ENCODE measurements around the gene CEP70. TPM values are rescaled to one million over a fixed set of nuclear protein-coding genes. Genes with fewer than 3 reads are reported as not detected.

CEP70 gene
- total RNA-seq, 4 donors from 2014 or later, result 11.4 to 43.3 (median 16.1) TPM

- Histone ChIP-seq H3K27me3 (peaks cover 0 to 3% (median 0%) of the 10 kb centered on the region in 4 donors), H3K9me3 (no peaks in the 10 kb centered on the region), H3K4me1 (peaks cover 0 to 4% (median 0%) of the 10 kb centered on the region in 3 donors), H3K36me3 (no peaks in the 10 kb centered on the region), H3K27ac (no peak overlapping the region), H3K4me3 (no peak overlapping the region)
- WGBS, 2 donors, result 91 to 95% methylated on average over 7 of the region's 7 CpGs
- intact Hi-C loops (cut with DNase I), result no loop called here
- no peak for DNase-seq
- TF ChIP-seq CTCF (IDR thresholded peaks at IDR 0.05) (no peak), POLR2A (IDR thresholded peaks at IDR 0.05) (no peak)
Measured at GRCh38 chr3:138450181-138450580, 143.9 kb downstream of the CEP70 start.

DNA sequence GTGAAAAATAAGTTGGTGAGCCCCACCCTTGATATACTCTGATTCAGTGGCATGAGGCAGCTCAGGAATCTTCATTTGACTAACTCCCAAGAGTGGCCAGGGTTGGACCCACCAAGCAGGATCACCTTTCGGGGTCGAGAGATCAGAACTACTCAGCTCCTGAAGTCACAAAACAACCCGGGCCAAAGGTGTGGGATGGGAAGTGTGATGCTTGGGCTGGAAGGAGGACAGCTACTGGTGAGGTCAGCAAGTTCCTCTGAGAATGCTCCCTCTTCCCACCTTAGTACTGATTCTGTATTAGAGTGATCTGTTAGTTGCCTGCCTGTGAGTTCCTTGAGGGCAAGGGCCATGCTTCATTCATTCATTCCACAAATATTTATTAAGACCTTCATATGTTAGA, 144.6 kb downstream of the CEP70 start:
- TF ChIP-seq POLR2A (IDR thresholded peaks at IDR 0.05) (no peak), CTCF (IDR thresholded peaks at IDR 0.05) (no peak)
- no peak overlapping the region for H3K4me3 ChIP-seq
- no peaks in the 10 kb centered on the region for H3K9me3 ChIP-seq
- peaks cover 0 to 4% (median 0%) of the 10 kb centered on the region in 3 donors for H3K4me1 ChIP-seq
- WGBS, 2 donors, result 73 to 93% methylated on average over 2 to 3 of the region's 3 CpGs
- H3K36me3 ChIP-seq, result no peaks in the 10 kb centered on the region
- no peaks in the 10 kb centered on the region for H3K27me3 ChIP-seq
- no peak overlapping the region for H3K27ac ChIP-seq
- no peak for DNase-seq
- intact Hi-C loops (cut with DNase I), result no loop called here

DNA sequence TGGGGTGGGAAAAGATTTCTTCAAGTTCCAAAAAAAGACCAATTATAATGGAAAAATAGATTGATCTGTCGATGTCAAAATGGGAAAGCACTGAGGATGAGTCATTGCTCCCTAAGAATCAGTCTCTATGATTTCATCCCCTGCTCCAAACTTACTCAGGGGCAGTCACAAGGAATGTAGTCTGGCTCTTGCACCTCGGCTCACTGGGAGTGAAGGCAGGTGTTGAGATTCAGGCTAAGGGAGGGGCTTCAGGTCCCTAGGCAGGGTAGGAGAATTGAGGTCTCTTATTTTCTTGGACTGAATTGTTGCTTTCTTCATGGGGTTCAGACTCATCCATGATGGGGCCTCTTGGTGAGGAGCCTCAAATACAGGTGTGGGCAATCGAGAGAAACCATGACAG, 145.4 kb downstream of the CEP70 start:
- 71 to 83% methylated on average over 3 of the region's 3 CpGs for WGBS, 2 donors
- H3K36me3 ChIP-seq, result no peaks in the 10 kb centered on the region

GRCh38 chr3:138445654-138446053, 148.4 kb downstream of the CEP70 start:
- TF ChIP-seq CTCF (IDR thresholded peaks at IDR 0.05) (no peak), POLR2A (IDR thresholded peaks at IDR 0.05) (no peak)
- Histone ChIP-seq H3K36me3 (no peaks in the 10 kb centered on the region), H3K4me1 (no peaks in the 10 kb centered on the region), H3K9me3 (no peaks in the 10 kb centered on the region), H3K27me3 (no peaks in the 10 kb centered on the region), H3K4me3 (no peak overlapping the region), H3K27ac (no peak overlapping the region)
- 94 to 96% methylated on average over 2 to 4 of the region's 4 CpGs for WGBS, 2 donors
- intact Hi-C loops (cut with DNase I), result no loop called here
- no peak for DNase-seq

More for the DNA sequence above, 145.4 kb downstream of the CEP70 start:
- Histone ChIP-seq H3K27ac (no peak overlapping the region), H3K27me3 (no peaks in the 10 kb centered on the region), H3K4me3 (no peak overlapping the region), H3K4me1 (peaks cover 0 to 4% (median 0%) of the 10 kb centered on the region in 3 donors), H3K9me3 (no peaks in the 10 kb centered on the region)
- TF ChIP-seq POLR2A (IDR thresholded peaks at IDR 0.05) (no peak), CTCF (IDR thresholded peaks at IDR 0.05) (no peak)
- no peak for DNase-seq
- intact Hi-C loops (cut with DNase I), result no loop called here

- H3K36me3 ChIP-seq, result no peaks in the 10 kb centered on the region
- H3K27me3 ChIP-seq, result peaks cover 0 to 3% (median 0%) of the 10 kb centered on the region in 4 donors
- no peak for DNase-seq
- intact Hi-C loops (cut with DNase I), result no loop called here
- no peaks in the 10 kb centered on the region for H3K4me1 ChIP-seq
- WGBS, 2 donors, result 87 to 95% methylated on average over 6 of the region's 7 CpGs
- no peak overlapping the region for H3K27ac ChIP-seq
- TF ChIP-seq CTCF (IDR thresholded peaks at IDR 0.05) (no peak), POLR2A (IDR thresholded peaks at IDR 0.05) (no peak)
- H3K4me3 ChIP-seq, result no peak overlapping the region
- H3K9me3 ChIP-seq, result no peaks in the 10 kb centered on the region
Measured at GRCh38 chr3:138445236-138445635, 148.8 kb downstream of the CEP70 start.

Other genes starting within 250 kb of the CEP70 start
- gene MRAS, start 245.7 kb downstream of the CEP70 start, total RNA-seq, result 1 to 10 TPM in 3 of 4 donors, under 1 TPM in 1; 0.72 to 5.9 (median 2.4) TPM
- gene ESYT3, start 159.6 kb downstream of the CEP70 start, total RNA-seq, result 1 to 10 TPM in 2 of 4 donors, under 1 TPM in 2; 0.57 to 2.9 (median 1.2) TPM
- gene FAIM, start 14.5 kb upstream of the CEP70 start, total RNA-seq, result 10 to 100 TPM in 2 of 4 donors, 1 to 10 TPM in 2; 8.0 to 16.0 (median 11.1) TPM
- 10 to 100 TPM; 14.7 to 36.2 (median 28.5) TPM for gene PIK3CB, start 240.7 kb upstream of the CEP70 start, total RNA-seq